ENCODE results near the gene ZDHHC11. TPM values are rescaled to one million over a fixed set of nuclear protein-coding genes. Genes with fewer than 3 reads are reported as not detected.

The ZDHHC11 gene
- total RNA-seq, 1 experiment from 2014 or later = 17.0 TPM

DNA sequence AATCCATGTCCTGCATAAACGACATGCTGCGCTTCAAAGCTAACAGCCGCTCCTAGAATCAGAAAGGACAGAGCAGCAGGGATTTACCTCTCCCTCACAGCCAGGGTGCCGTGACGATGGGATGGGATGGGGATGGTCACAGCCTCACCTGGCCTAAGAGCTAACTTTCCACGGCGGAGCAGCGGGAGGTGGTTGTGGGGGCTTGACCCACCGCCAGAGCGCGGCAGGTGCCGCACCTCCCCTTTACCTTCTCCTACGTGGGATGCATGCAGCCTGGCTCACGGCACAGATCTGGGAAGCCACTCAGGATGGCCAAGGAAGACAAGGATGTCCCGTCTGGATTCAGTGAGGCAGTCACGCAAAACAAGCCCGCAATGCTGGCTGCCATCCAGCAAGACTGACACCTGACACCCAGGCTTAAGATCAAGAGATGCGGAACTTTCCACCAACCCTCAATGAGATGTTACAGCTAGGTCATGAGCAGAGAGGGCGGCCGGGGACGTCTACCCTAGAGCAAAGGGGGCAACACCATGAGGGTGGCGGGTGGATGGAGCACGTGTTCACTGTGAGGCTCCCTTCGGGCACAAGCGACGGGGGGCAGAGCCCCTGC lies 36.0 kb upstream of the ZDHHC11 start:
- ChIA-PET CTCF (no interaction called here), RAD21 (ENCODE audit: low non-redundant PET in 1 of 2, low total read pairs in 2 of 2, uncharacterized antibody in 2 of 2, unreplicated experiment in 2 of 2) (no interaction called here), POLR2A (no interaction called here)
- BruUV-seq (replicated peaks) = no TSS peak
- H3K9ac ChIP-seq (ENCODE audit: low read length) = no peak overlapping the region
- TF ChIP-seq REST (IDR thresholded peaks at IDR 0.05; ENCODE audit: low read depth) = no peak
- no peak for TF ChIP-seq ELF1 (IDR thresholded peaks at IDR 0.05; ENCODE audit: borderline replicate concordance, low read depth)
- TF ChIP-seq, protein P1, sequence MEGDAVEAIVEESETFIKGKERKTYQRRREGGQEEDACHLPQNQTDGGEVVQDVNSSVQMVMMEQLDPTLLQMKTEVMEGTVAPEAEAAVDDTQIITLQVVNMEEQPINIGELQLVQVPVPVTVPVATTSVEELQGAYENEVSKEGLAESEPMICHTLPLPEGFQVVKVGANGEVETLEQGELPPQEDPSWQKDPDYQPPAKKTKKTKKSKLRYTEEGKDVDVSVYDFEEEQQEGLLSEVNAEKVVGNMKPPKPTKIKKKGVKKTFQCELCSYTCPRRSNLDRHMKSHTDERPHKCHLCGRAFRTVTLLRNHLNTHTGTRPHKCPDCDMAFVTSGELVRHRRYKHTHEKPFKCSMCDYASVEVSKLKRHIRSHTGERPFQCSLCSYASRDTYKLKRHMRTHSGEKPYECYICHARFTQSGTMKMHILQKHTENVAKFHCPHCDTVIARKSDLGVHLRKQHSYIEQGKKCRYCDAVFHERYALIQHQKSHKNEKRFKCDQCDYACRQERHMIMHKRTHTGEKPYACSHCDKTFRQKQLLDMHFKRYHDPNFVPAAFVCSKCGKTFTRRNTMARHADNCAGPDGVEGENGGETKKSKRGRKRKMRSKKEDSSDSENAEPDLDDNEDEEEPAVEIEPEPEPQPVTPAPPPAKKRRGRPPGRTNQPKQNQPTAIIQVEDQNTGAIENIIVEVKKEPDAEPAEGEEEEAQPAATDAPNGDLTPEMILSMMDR (IDR thresholded peaks at IDR 0.05 in 2 of 3, conservative IDR thresholded peaks at IDR 0.05 in 1 of 3; ENCODE audit: borderline replicate concordance in 1 of 3, insufficient read depth in 1 of 3, low read depth in 2 of 3, low read length in 2 of 3) = no peak
- no peak for TF ChIP-seq ZFX (IDR thresholded peaks at IDR 0.05)
- TF ChIP-seq TCF7L2 (IDR thresholded peaks at IDR 0.05; ENCODE audit: borderline replicate concordance, extremely low read depth, insufficient read depth, insufficient read length) = no peak
- no peak for TF ChIP-seq POLR2AphosphoS5 (IDR thresholded peaks at IDR 0.05; ENCODE audit: low read depth, low read length)
- no peak for TF ChIP-seq ATF3 (IDR thresholded peaks at IDR 0.05)
- TF ChIP-seq MAX (IDR thresholded peaks at IDR 0.05) = no peak
- TF ChIP-seq FOSL1 (IDR thresholded peaks at IDR 0.05; ENCODE audit: low read depth) = no peak
- no peak for TF ChIP-seq EZH2 (IDR thresholded peaks at IDR 0.05)
- no peak for TF ChIP-seq EZH2phosphoT487 (IDR thresholded peaks at IDR 0.05; ENCODE audit: borderline replicate concordance)
- no peak for TF ChIP-seq YY1 (IDR thresholded peaks at IDR 0.05; ENCODE audit: extremely low read depth, insufficient replicate concordance, low read depth, low read length)
- no peak for TF ChIP-seq POLR2A (IDR thresholded peaks at IDR 0.05; ENCODE audit: borderline replicate concordance, extremely low read depth, insufficient read depth, insufficient read length)
- TF ChIP-seq CEBPB (IDR thresholded peaks at IDR 0.05; ENCODE audit: low read depth) = no peak
- TF ChIP-seq SIN3A (IDR thresholded peaks at IDR 0.05; ENCODE audit: low read depth) = no peak
- H3K9me3 ChIP-seq (ENCODE audit: control insufficient read depth in 1 of 2, insufficient read depth in 1 of 2, low read depth in 1 of 2, low read length in 2 of 2) = no peaks in the 10 kb centered on the region
- peaks cover 100% of the 10 kb centered on the region for H3K79me2 ChIP-seq (ENCODE audit: insufficient read depth, low read length)
- no peak overlapping the region for H2AFZ ChIP-seq (ENCODE audit: low read depth, low read length, poor library complexity, severe bottlenecking)
- H3K27ac ChIP-seq (ENCODE audit: low read depth, low read length) = no peak overlapping the region
- H3K4me3 ChIP-seq (replicated peaks in 1 of 2; ENCODE audit: low read depth in 1 of 2, low read length in 2 of 2) = no peak overlapping the region
- no peaks in the 10 kb centered on the region for H3K27me3 ChIP-seq (ENCODE audit: insufficient read depth, low read length)
- no peak for DNase-seq (ENCODE audit: low read depth, low spot score)
- no peak for ATAC-seq
- H3K9me2 ChIP-seq (ENCODE audit: insufficient read depth) = no peaks in the 10 kb centered on the region
- peaks cover 7 to 9% of the 10 kb centered on the region in 2 experiments; a peak in 3 of 4 replicates for H3K4me1 ChIP-seq (ENCODE audit: control insufficient read depth in 1 of 2, insufficient read depth in 2 of 2, low read length in 2 of 2)
- no peaks in the 10 kb centered on the region; the same call in 1 of the 2 replicates for H4K20me1 ChIP-seq (ENCODE audit: insufficient read depth)
- H3K36me3 ChIP-seq (ENCODE audit: control insufficient read depth in 1 of 2, insufficient read depth in 2 of 2, low read length in 2 of 2) = peaks cover 64 to 88% of the 10 kb centered on the region in 2 experiments
- intact Hi-C loops (cut with micrococcal nuclease) = no loop called here
- H3K4me2 ChIP-seq (ENCODE audit: low read length) = no peak overlapping the region
